Stomach (tissue), 4 donors: Measurements from ENCODE around the gene ENO2.

ENCODE experiments used
- POLR2A ChIP-seq, 4 donors: fragments of 450-650 bp; IDR thresholded peaks; one replicate each; pipeline ENCODE4 v1.6.1; 2016; ENCODE audit warnings: antibody characterized with exemption in 4 of 4, control low read depth in 2 of 4, mild to moderate bottlenecking in 1 of 4, moderate library complexity in 1 of 4
- TF ChIP-seq, protein P1 (sequence below), 7 experiments: fragments of 450-650 bp in 4 of 7; fragments of 200-600 bp in 3 of 7; sonication (generic) in 3 of 7; IDR thresholded peaks; one replicate each; pipeline ENCODE4 v1.5.1; 2016 to 2019; ENCODE audit warnings: antibody characterized with exemption in 7 of 7, control low read depth in 2 of 7, mild to moderate bottlenecking in 1 of 7

DNA sequence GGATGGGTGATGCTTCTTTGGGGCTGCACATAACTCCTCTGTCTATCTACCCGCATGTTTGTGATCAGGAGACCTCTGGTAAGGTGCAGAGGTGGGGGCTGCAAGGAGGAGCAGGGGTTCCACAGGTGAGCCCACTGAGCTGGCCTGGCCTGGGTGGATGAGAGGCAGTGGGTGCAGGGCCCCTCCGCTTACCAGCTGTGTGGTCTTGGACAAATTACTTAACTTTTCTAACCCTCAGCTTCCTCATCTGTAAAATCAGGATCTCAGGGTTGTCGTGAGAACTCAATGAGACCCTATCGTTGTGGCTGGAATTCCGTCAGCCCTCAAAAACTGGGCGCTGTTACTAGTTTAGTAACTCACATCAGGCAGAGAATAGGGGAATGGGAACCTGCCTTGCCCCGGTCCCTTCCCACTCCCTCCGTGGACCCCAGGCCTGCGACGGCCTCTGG is 44.3 kb downstream of the ENO2 start:
- TF ChIP-seq, protein P1, sequence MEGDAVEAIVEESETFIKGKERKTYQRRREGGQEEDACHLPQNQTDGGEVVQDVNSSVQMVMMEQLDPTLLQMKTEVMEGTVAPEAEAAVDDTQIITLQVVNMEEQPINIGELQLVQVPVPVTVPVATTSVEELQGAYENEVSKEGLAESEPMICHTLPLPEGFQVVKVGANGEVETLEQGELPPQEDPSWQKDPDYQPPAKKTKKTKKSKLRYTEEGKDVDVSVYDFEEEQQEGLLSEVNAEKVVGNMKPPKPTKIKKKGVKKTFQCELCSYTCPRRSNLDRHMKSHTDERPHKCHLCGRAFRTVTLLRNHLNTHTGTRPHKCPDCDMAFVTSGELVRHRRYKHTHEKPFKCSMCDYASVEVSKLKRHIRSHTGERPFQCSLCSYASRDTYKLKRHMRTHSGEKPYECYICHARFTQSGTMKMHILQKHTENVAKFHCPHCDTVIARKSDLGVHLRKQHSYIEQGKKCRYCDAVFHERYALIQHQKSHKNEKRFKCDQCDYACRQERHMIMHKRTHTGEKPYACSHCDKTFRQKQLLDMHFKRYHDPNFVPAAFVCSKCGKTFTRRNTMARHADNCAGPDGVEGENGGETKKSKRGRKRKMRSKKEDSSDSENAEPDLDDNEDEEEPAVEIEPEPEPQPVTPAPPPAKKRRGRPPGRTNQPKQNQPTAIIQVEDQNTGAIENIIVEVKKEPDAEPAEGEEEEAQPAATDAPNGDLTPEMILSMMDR (IDR thresholded peaks at IDR 0.05): no peak
- no peak for TF ChIP-seq POLR2A (IDR thresholded peaks at IDR 0.05)
